Adrenal gland (tissue), 5 donors: Measurements from ENCODE around the gene ARFGAP1.

Experiments used
- CTCF ChIP-seq, 6 experiments: fragments of 450-650 bp in 4 of 6; fragments of 200-600 bp in 2 of 6; sonication (generic) in 1 of 6; IDR thresholded peaks; 1 replicate in 5 of 6; 2 replicates in 1 of 6; pipeline versions ENCODE4 v1.5.1 to v1.8.0; 2016 to 2021; ENCODE audit warnings: antibody characterized with exemption in 6 of 6, mild to moderate bottlenecking in 2 of 6, moderate library complexity in 1 of 6
- POLR2A ChIP-seq, 2 donors: fragments of 450-650 bp; IDR thresholded peaks; one replicate each; pipeline ENCODE4 v1.6.1; 2017; ENCODE audit warnings: antibody characterized with exemption in 2 of 2, mild to moderate bottlenecking in 2 of 2, moderate library complexity in 1 of 2
- donor health status: DM: no; HTN: no; CAD: no.

GRCh38 chr20:63267691-63268090 lies 4.9 kb upstream of the ARFGAP1 start:
- TF ChIP-seq CTCF (IDR thresholded peaks at IDR 0.05), result no peak
- no peak for TF ChIP-seq POLR2A (IDR thresholded peaks at IDR 0.05)
